B cell (primary cell): Measurements from ENCODE around the gene SLC25A13. TPM values are rescaled to one million over a fixed set of nuclear protein-coding genes. Genes with fewer than 3 reads are reported as not detected.

Source experiments
- ATAC-seq: fragments of 200-7000 bp; cut with Tn5 transposase; one replicate; pipeline ENCODE4 v1.10.0; 2021; ENCODE audit warnings: low read depth, mild to moderate bottlenecking, moderate number of reproducible peaks, moderate library complexity
- CTCF ChIA-PET: fragments of 350-600 bp; sonication (Branson Sonifier 250); formaldehyde crosslinking; loops from one replicate; lab custom pipeline; 2021; ENCODE audit warnings: antibody characterized with exemption, inconsistent platforms; lab: Charles Lee
- POLR2A ChIA-PET: fragments of 350-600 bp; sonication (Branson Sonifier 250); formaldehyde crosslinking; loops from one replicate; lab custom pipeline; 2021; ENCODE audit warnings: antibody characterized with exemption; lab: Charles Lee
- DNase-seq: peaks from one replicate; pipeline ENCODE4 v3.0.0; 2013
- H2AFZ ChIP-seq: 2 replicates; pipeline ENCODE4 v1.6.1; 2012; ENCODE audit warnings: mild to moderate bottlenecking, low read depth, low read length; ENCODE audit not compliant: insufficient read depth, poor library complexity, severe bottlenecking
- H3K27ac ChIP-seq, 2 donors: 1 replicate in 1 of 2; 2 replicates in 1 of 2; pipeline ENCODE4 v1.5.1; 2012 to 2013; ENCODE audit warnings: low read length in 2 of 2, mild to moderate bottlenecking in 2 of 2, moderate library complexity in 1 of 2
- H3K27me3 ChIP-seq, 4 experiments: fragments of 200-600 bp in 1 of 4; sonication (generic) in 1 of 4; replicated peaks in 1 of 4; 1 replicate in 2 of 4; 2 replicates in 2 of 4; pipeline versions ENCODE4 v1.6.1 to v1.7.0; 2013 to 2016; ENCODE audit warnings: low read length in 3 of 4, mild to moderate bottlenecking in 2 of 4, mixed read lengths in 1 of 4, moderate library complexity in 1 of 4; ENCODE audit not compliant: insufficient read depth in 4 of 4, control insufficient read depth in 3 of 4; ENCODE audit errors: control extremely low read depth in 1 of 4
- H3K36me3 ChIP-seq, 2 experiments: replicated peaks in 1 of 2; 1 replicate in 1 of 2; 2 replicates in 1 of 2; pipeline versions ENCODE4 v1.6.1 to v1.7.1; 2013; ENCODE audit warnings: low read length in 1 of 2; ENCODE audit not compliant: insufficient read depth in 2 of 2, control insufficient read depth in 1 of 2; ENCODE audit errors: control extremely low read depth in 1 of 2, extremely low read depth in 1 of 2
- H3K4me1 ChIP-seq, 2 donors: fragments of 200-600 bp in 1 of 2; sonication (generic) in 1 of 2; 1 replicate in 1 of 2; 2 replicates in 1 of 2; pipeline versions ENCODE4 v1.5.1 to v1.6.1; 2013 to 2017; ENCODE audit warnings: low read length in 2 of 2; ENCODE audit not compliant: control insufficient read depth in 2 of 2, insufficient read depth in 2 of 2
- H3K4me2 ChIP-seq: replicated peaks from 2 replicates; pipeline ENCODE3; 2012; ENCODE audit warnings: mild to moderate bottlenecking, low read depth, low read length; ENCODE audit not compliant: poor library complexity, severe bottlenecking
- H3K4me3 ChIP-seq, 5 experiments: fragments of 200-600 bp in 1 of 5; sonication (generic) in 1 of 5; 1 replicate in 3 of 5; 2 replicates in 2 of 5; pipeline versions ENCODE4 v1.5.1 to v1.7.0; 2011 to 2016; ENCODE audit warnings: low read length in 4 of 5, mild to moderate bottlenecking in 4 of 5, low read depth in 2 of 5, control low read depth in 1 of 5, moderate library complexity in 1 of 5; ENCODE audit not compliant: insufficient read depth in 1 of 5; ENCODE audit errors: control extremely low read depth in 1 of 5, extremely low read depth in 1 of 5
- H3K79me2 ChIP-seq: fragments of 200-600 bp; sonication (generic); one replicate; pipeline ENCODE4 v1.6.0; 2016; ENCODE audit warnings: low read length; ENCODE audit not compliant: control insufficient read depth, insufficient read depth
- H3K9ac ChIP-seq: fragments of 200-600 bp; sonication (generic); 2 replicates; pipeline ENCODE4 v1.6.1; 2017; ENCODE audit warnings: mild to moderate bottlenecking, low read length, moderate library complexity
- H3K9me3 ChIP-seq, 3 donors: one replicate each; pipeline versions ENCODE4 v1.6.1 to v1.7.1; 2013; ENCODE audit warnings: low read length in 2 of 3; ENCODE audit not compliant: control insufficient read depth in 2 of 3, insufficient read depth in 1 of 3; ENCODE audit errors: control extremely low read depth in 1 of 3
- H4K20me1 ChIP-seq: 2 replicates; pipeline ENCODE4 v1.6.0; 2012; ENCODE audit warnings: mild to moderate bottlenecking, low read length; ENCODE audit not compliant: insufficient read depth, control insufficient read depth, poor library complexity, severe bottlenecking
- H3K27ac Mint-ChIP-seq: one replicate; pipeline ENCODE4 v1.8.0; 2021; ENCODE audit warnings: mixed read lengths
- H3K27me3 Mint-ChIP-seq: one replicate; pipeline ENCODE4 v1.8.0; 2021; ENCODE audit warnings: mixed read lengths
- H3K4me1 Mint-ChIP-seq: one replicate; pipeline ENCODE4 v1.8.0; 2021; ENCODE audit warnings: mixed read lengths
- H3K4me3 Mint-ChIP-seq: one replicate; pipeline ENCODE4 v1.8.0; 2021; ENCODE audit warnings: mixed read lengths
- H3K9me3 Mint-ChIP-seq: one replicate; pipeline ENCODE4 v1.8.0; 2022; ENCODE audit warnings: mixed read lengths; ENCODE audit not compliant: insufficient read depth
- EZH2 ChIP-seq: IDR thresholded peaks from 2 replicates; pipeline ENCODE4 v1.6.1; 2012; ENCODE audit warnings: borderline replicate concordance, low read depth, mild to moderate bottlenecking, moderate library complexity, low read length; ENCODE audit not compliant: insufficient read depth, poor library complexity, severe bottlenecking
- WGBS: methylation state at CpG from one replicate; pipeline ENCODE4 v1.1.5; 2013; ENCODE audit warnings: missing lambda C conversion rate; ENCODE audit not compliant: insufficient coverage; 5-methylcytosine and 5-hydroxymethylcytosine counted together
- intact Hi-C: fragments of 100-400 bp; cut with micrococcal nuclease; formaldehyde crosslinking; loops from one replicate; pipeline ENCODE4 v1.10.0; 2022
- polyA plus RNA-seq: library from polyadenylated mRNA; depleted of rRNA; stranded (reverse); fragments of >200 nt; gene quantifications from 2 replicates; pipeline ENCODE4 v1.2.3, GENCODE V29; 2012
- total RNA-seq, 2 donors: library from RNA; stranded (reverse); fragments of 120-200 nt in 1 of 2; gene quantifications; 1 replicate in 1 of 2; 2 replicates in 1 of 2; pipeline versions ENCODE4 v1.2.3 to v1.2.4, GENCODE V29; 2013 to 2022
- TF ChIP-seq, protein P1 (sequence below): fragments of 200-600 bp; IDR thresholded peaks from one replicate; pipeline ENCODE4 v1.8.0; 2022; ENCODE audit warnings: antibody characterized with exemption, mild to moderate bottlenecking

The SLC25A13 gene
- total and polyA plus RNA-seq, 2 donors (not counting 1 experiment from before 2014, with no cell fraction given), result 12.5 to 30.9 TPM

GRCh38 chr7:96355990-96356506, 34.1 kb upstream of the SLC25A13 start:
- Histone ChIP-seq H3K36me3 (no peaks in the 10 kb centered on the region), H3K9ac (no peak overlapping the region), H3K4me1 (no peaks in the 10 kb centered on the region), H2AFZ (no peak overlapping the region), H3K9me3 (no peaks in the 10 kb centered on the region), H3K27ac (no peak overlapping the region), H3K4me2 (no peak overlapping the region), H3K79me2 (no peaks in the 10 kb centered on the region), H3K4me3 (no peak overlapping the region), H4K20me1 (no peaks in the 10 kb centered on the region), H3K27me3 (no peaks in the 10 kb centered on the region)
- WGBS, result no CpG with 5 or more reads among the region's 2 CpGs
- DNase-seq (no peak), ATAC-seq (no peak)
- intact Hi-C loops, result no loop called here
- Mint-ChIP-seq H3K9me3 (no peaks in the 10 kb centered on the region), H3K27me3 (no peaks in the 10 kb centered on the region), H3K4me3 (no peak overlapping the region), H3K4me1 (no peaks in the 10 kb centered on the region), H3K27ac (no peak overlapping the region)
- CTCF ChIA-PET, result no interaction called here
- POLR2A ChIA-PET, result no interaction called here
- TF ChIP-seq, protein P1, sequence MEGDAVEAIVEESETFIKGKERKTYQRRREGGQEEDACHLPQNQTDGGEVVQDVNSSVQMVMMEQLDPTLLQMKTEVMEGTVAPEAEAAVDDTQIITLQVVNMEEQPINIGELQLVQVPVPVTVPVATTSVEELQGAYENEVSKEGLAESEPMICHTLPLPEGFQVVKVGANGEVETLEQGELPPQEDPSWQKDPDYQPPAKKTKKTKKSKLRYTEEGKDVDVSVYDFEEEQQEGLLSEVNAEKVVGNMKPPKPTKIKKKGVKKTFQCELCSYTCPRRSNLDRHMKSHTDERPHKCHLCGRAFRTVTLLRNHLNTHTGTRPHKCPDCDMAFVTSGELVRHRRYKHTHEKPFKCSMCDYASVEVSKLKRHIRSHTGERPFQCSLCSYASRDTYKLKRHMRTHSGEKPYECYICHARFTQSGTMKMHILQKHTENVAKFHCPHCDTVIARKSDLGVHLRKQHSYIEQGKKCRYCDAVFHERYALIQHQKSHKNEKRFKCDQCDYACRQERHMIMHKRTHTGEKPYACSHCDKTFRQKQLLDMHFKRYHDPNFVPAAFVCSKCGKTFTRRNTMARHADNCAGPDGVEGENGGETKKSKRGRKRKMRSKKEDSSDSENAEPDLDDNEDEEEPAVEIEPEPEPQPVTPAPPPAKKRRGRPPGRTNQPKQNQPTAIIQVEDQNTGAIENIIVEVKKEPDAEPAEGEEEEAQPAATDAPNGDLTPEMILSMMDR, result no peak
- no peak for TF ChIP-seq EZH2

DNA sequence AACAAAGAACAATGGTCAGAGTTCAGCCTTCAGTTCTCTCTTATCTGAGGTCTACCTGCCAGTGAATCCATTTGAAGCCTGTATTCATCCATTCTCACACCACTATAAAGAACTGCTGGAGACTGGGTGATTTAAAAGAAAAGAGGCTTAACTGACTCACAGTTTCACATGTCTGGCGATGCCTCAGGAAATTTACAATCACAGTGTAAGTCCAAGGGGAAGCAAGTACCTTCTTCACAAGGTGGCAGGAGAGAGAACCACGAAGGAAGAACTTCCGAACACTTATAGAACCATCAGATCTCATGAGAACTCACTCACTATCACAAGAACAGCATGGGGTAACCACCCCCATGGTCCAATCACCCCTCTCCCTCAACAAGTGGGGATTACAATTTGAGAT, 33.0 kb upstream of the SLC25A13 start:
- Mint-ChIP-seq H3K27me3 (no peaks in the 10 kb centered on the region), H3K9me3 (no peaks in the 10 kb centered on the region), H3K4me3 (no peak overlapping the region), H3K4me1 (no peaks in the 10 kb centered on the region), H3K27ac (no peak overlapping the region)
- no peaks in the 10 kb centered on the region for H3K9me3 ChIP-seq
- no peak overlapping the region for H3K4me3 ChIP-seq
- TF ChIP-seq EZH2, result no peak
- TF ChIP-seq, protein P1, result no peak
- ATAC-seq (no peak), DNase-seq (no peak)
- no peaks in the 10 kb centered on the region for H3K79me2 ChIP-seq
- H3K27me3 ChIP-seq, result no peaks in the 10 kb centered on the region
- ChIA-PET POLR2A (no interaction called here), CTCF (no interaction called here)
- no peaks in the 10 kb centered on the region for H4K20me1 ChIP-seq
- no peak overlapping the region for H2AFZ ChIP-seq
- 100% methylated on average over 1 of the region's 3 CpGs for whole genome bisulfite sequencing
- intact Hi-C loops, result no loop called here
- H3K4me1 ChIP-seq, result no peaks in the 10 kb centered on the region
- no peak overlapping the region for H3K9ac ChIP-seq
- no peak overlapping the region for H3K4me2 ChIP-seq
- H3K36me3 ChIP-seq, result no peaks in the 10 kb centered on the region
- H3K27ac ChIP-seq, result no peak overlapping the region
